K562 (cell line): Measurements from ENCODE around the gene CCSER1. TPM values are rescaled to one million over a fixed set of nuclear protein-coding genes. Genes with fewer than 3 reads are reported as not detected.

Experiments used
- ATAC-seq: fragments of 200-7000 bp; cut with Tn5 transposase; 3 replicates; pipeline ENCODE4 v1.9.1; 2020; ENCODE audit warnings: moderate library complexity
- BruUV-seq: library from RNA; stranded (reverse); fragments of 400-500 nt; replicated peaks from 2 replicates; lab custom pipeline; 2021; lab: Mats Ljungman, UMichigan
- CTCF ChIA-PET: fragments of 300-600 bp; formaldehyde crosslinking; extraction: SDS; loops from one replicate; lab custom pipeline; 2021; ENCODE audit warnings: low intra/inter-chr PET ratio; lab: Yijun Ruan, JAX
- POLR2A ChIA-PET: fragments of 300-600, 350-650 bp; sonication (Branson Sonifier 250); formaldehyde crosslinking; extraction: SDS; loops from one replicate; lab custom pipeline; 2021; ENCODE audit warnings: antibody characterized with exemption, inconsistent platforms; lab: Yijun Ruan, JAX
- DNase-seq, 4 experiments: peaks; one replicate each; pipeline versions ENCODE4 v3.0.0 to v3.0.0-alpha.2; 2011 to 2018; ENCODE audit warnings: low spot score in 3 of 4, mixed read lengths in 3 of 4; ENCODE audit errors: extremely low read depth in 1 of 4
- FAIRE-seq: peaks from 2 replicates; lab custom pipeline; 2011; peaks lifted over from hg19 to GRCh38; lab: Jason Lieb, UNC
- H2AFZ ChIP-seq: 2 replicates; pipeline ENCODE4 v1.6.0; 2011; ENCODE audit warnings: low read depth, low read length, control low read depth, inconsistent platforms
- H3K27ac ChIP-seq: fragments of 200-600 bp; 3 replicates; pipeline ENCODE4 v1.8.0; 2011; ENCODE audit warnings: low read depth, mild to moderate bottlenecking, control low read depth, inconsistent platforms, low read length, moderate library complexity, mixed read lengths; ENCODE audit errors: extremely low read depth
- H3K27me3 ChIP-seq, 2 experiments: fragments of 300-600 bp in 1 of 2; 2 replicates in 1 of 2; 3 replicates in 1 of 2; pipeline versions ENCODE4 v1.6.0 to v1.8.0; 2011; ENCODE audit warnings: inconsistent platforms in 2 of 2, low read length in 2 of 2, mild to moderate bottlenecking in 1 of 2, mixed read lengths in 1 of 2, moderate library complexity in 1 of 2; ENCODE audit not compliant: control insufficient read depth in 2 of 2, insufficient read depth in 2 of 2
- H3K36me3 ChIP-seq: fragments of 300-600 bp; 3 replicates; pipeline ENCODE4 v1.8.0; 2011; ENCODE audit warnings: mild to moderate bottlenecking, low read length, inconsistent platforms; ENCODE audit not compliant: control insufficient read depth, insufficient read depth
- H3K4me1 ChIP-seq, 2 experiments: fragments of 200-600 bp in 1 of 2; replicated peaks in 1 of 2; 2 replicates in 1 of 2; 3 replicates in 1 of 2; pipeline versions ENCODE4 v1.5.1 to v1.8.0; 2011; ENCODE audit warnings: inconsistent platforms in 2 of 2, low read length in 2 of 2, mild to moderate bottlenecking in 1 of 2, mixed read lengths in 1 of 2, moderate library complexity in 1 of 2; ENCODE audit not compliant: control insufficient read depth in 2 of 2, insufficient read depth in 2 of 2
- H3K4me2 ChIP-seq: 2 replicates; pipeline ENCODE4 v1.6.1; 2011; ENCODE audit warnings: low read length, control low read depth, inconsistent platforms, mixed read lengths; ENCODE audit not compliant: insufficient read depth
- H3K4me3 ChIP-seq: fragments of 200-600 bp; sonication (generic), shearing (Covaris generic); 2 replicates; pipeline ENCODE4 v1.5.1; 2016; ENCODE audit warnings: control low read depth, inconsistent platforms
- H3K79me2 ChIP-seq: fragments of 200-600 bp; 3 replicates; pipeline ENCODE4 v1.8.0; 2011; ENCODE audit warnings: low read length, inconsistent platforms; ENCODE audit not compliant: control insufficient read depth, insufficient read depth
- H3K9ac ChIP-seq, 2 experiments: 2 replicates each; pipeline versions ENCODE4 v1.6.0 to v1.6.1; 2011; ENCODE audit warnings: low read depth in 2 of 2, low read length in 2 of 2, control low read depth in 1 of 2, inconsistent platforms in 1 of 2, mild to moderate bottlenecking in 1 of 2, mixed read lengths in 1 of 2; ENCODE audit not compliant: insufficient read depth in 1 of 2
- H3K9me1 ChIP-seq: one replicate; pipeline ENCODE4 v1.6.0; 2011; ENCODE audit warnings: inconsistent platforms, mild to moderate bottlenecking, low read length, moderate library complexity; ENCODE audit not compliant: control insufficient read depth, insufficient read depth
- H3K9me3 ChIP-seq: replicated peaks from 2 replicates; pipeline ENCODE4 v1.5.1; 2011; ENCODE audit warnings: low read depth, low read length, inconsistent platforms; ENCODE audit not compliant: control insufficient read depth, insufficient read depth
- H4K20me1 ChIP-seq: replicated peaks from 2 replicates; pipeline ENCODE4 v1.6.1; 2011; ENCODE audit warnings: low read length, inconsistent platforms, mixed read lengths; ENCODE audit not compliant: control insufficient read depth, insufficient read depth
- BRCA1 ChIP-seq, 2 experiments: fragments of 450-650 bp in 1 of 2; sonication (generic) in 1 of 2; formaldehyde crosslinking in 1 of 2; IDR thresholded peaks; 2 replicates each; pipeline versions ENCODE4 v1.5.0 to v1.6.1; 2017 to 2020; ENCODE audit warnings: mild to moderate bottlenecking in 1 of 2, missing genetic modification reagents in 1 of 2
- FOXP1 ChIP-seq: sonication (generic); formaldehyde crosslinking; IDR thresholded peaks from 2 replicates; pipeline ENCODE4 v1.8.0; 2022; ENCODE audit warnings: mild to moderate bottlenecking, missing genetic modification reagents
- HMBOX1 ChIP-seq: sonication (generic); IDR thresholded peaks from 2 replicates; pipeline ENCODE4 v1.6.1; 2016
- HMGXB4 ChIP-seq: sonication (generic); formaldehyde crosslinking; IDR thresholded peaks from 2 replicates; pipeline ENCODE4 v1.8.1; 2023; ENCODE audit warnings: mild to moderate bottlenecking, missing genetic modification reagents
- HNRNPK ChIP-seq: fragments of 200-400 bp; formaldehyde crosslinking; IDR thresholded peaks from one replicate; pipeline ENCODE4 v1.6.1; 2018; ENCODE audit warnings: mild to moderate bottlenecking, low read depth, low read length; ENCODE audit not compliant: poor library complexity, severe bottlenecking
- KHSRP ChIP-seq: fragments of 450-650 bp; IDR thresholded peaks from 2 replicates; pipeline ENCODE4 v1.6.1; 2017
- MAFK ChIP-seq: IDR thresholded peaks from 2 replicates; pipeline ENCODE4 v1.6.1; 2011; ENCODE audit warnings: low read length, improper control_type of control experiment
- MIER1 ChIP-seq: fragments of 450-650 bp; IDR thresholded peaks from 2 replicates; pipeline ENCODE4 v1.6.1; 2016; ENCODE audit warnings: antibody characterized with exemption, mild to moderate bottlenecking, low read depth
- MYC ChIP-seq, 2 experiments: fragments of 250-450 bp in 1 of 2; sonication (Bioruptor Pico) in 1 of 2; IDR thresholded peaks; 2 replicates each; pipeline versions ENCODE4 v1.5.1 to v1.6.1; 2012 to 2021; ENCODE audit warnings: low read depth in 2 of 2, borderline replicate concordance in 1 of 2, improper control_type of control experiment in 1 of 2, low read length in 1 of 2, mild to moderate bottlenecking in 1 of 2, moderate library complexity in 1 of 2
- NKRF ChIP-seq: fragments of 450-650 bp; IDR thresholded peaks from 2 replicates; pipeline ENCODE4 v1.6.1; 2016; ENCODE audit warnings: borderline replicate concordance
- OTX1 ChIP-seq: fragments of 450-650 bp; formaldehyde crosslinking; IDR thresholded peaks from 2 replicates; pipeline ENCODE4 v1.4.0; 2022; ENCODE audit warnings: mild to moderate bottlenecking
- ZNF3 ChIP-seq: fragments of 250-450 bp; sonication (Bioruptor Pico); IDR thresholded peaks from 2 replicates; pipeline ENCODE4 v1.5.0; 2021; ENCODE audit warnings: mild to moderate bottlenecking, moderate library complexity
- ZNF316 ChIP-seq: fragments of 450-650 bp; IDR thresholded peaks from 2 replicates; pipeline ENCODE4 v1.6.1; 2016
- ZNF436 ChIP-seq: fragments of 250-450, 450-650 bp; sonication (Bioruptor Pico); formaldehyde crosslinking; IDR thresholded peaks from 2 replicates; pipeline ENCODE4 v1.7.0; 2020; ENCODE audit warnings: mild to moderate bottlenecking
- ZNF507 ChIP-seq: conservative IDR thresholded peaks from 2 replicates; pipeline ENCODE4 v1.6.1; 2017; ENCODE audit warnings: missing genetic modification characterization, missing compliant biosample characterization
- WGBS: fragments of 100-300 bp; shearing (Covaris generic); methylation state at CpG from one replicate; pipeline ENCODE4 v1.1.6; 2016; ENCODE audit warnings: low coverage, mixed read lengths; ENCODE audit not compliant: insufficient coverage; ENCODE audit errors: missing lambda C conversion rate; 5-methylcytosine and 5-hydroxymethylcytosine counted together
- in situ Hi-C: fragments of 300-500 bp; cut with MboI; formaldehyde crosslinking; loops from 4 replicates; pipeline ENCODE4 v1.15.0; 2018; ENCODE audit warnings: inconsistent platforms, mixed read lengths
- intact Hi-C: fragments of 100-400 bp; cut with micrococcal nuclease; formaldehyde crosslinking; loops from 2 replicates; pipeline ENCODE4 v1.14.2; 2022
- polyA plus RNA-seq, 8 experiments: library from polyadenylated mRNA; depleted of rRNA in 4 of 8; stranded (reverse) in 5 of 8; unstranded in 3 of 8; fragments of >200 nt; fragmentation: Nextera tagmentation in 2 of 8; fragmentation: Illumina TruSeq in 1 of 8; extraction: Ambion mirVana in 2 of 8; extraction: Trizol in 1 of 8; gene quantifications; 2 replicates each; pipeline versions ENCODE4 v1.2.1 to v1.2.3, GENCODE V29; 2011 to 2014; ENCODE audit warnings: inconsistent platforms in 1 of 8, missing spikeins in 1 of 8
- total RNA-seq, 7 experiments: library from RNA; depleted of rRNA in 6 of 7; stranded (reverse); fragments of >200 nt in 6 of 7; fragmentation: Illumina TruSeq in 2 of 7; extraction: Trizol in 2 of 7; gene quantifications; 2 replicates each; pipeline versions ENCODE4 v1.2.1 to v1.2.3, GENCODE V29; 2011 to 2021; ENCODE audit warnings: low replicate concordance in 1 of 7

CCSER1 gene
- total and polyA plus RNA-seq, 9 of the 15 experiments (the other 6 are each of a cell fraction or from before 2014, with no cell fraction given): not detected

- FAIRE-seq: no peak
Observed at GRCh38 chr4:90375081-90375480, 247.9 kb downstream of the CCSER1 start.

DNA sequence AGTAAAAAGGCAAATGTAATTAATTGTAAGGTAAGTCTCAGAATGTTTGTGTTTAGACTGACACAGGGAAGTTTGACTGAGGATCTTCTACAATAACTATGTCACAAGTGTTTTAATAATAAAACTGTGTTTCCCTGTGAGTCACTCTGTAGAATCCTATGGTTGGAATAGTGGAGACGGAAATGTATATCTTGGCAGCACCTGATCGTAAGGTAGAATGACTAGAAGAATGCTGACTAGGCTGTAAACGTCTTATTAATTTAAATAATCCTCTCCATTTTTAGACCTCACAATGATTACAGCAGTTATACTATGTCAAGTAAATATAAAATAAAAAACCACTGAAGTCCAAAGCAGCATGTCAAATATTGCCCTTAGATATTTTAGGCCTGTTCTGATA, 266.0 kb downstream of the CCSER1 start:
- intact Hi-C loops (no loop called here), in situ Hi-C loops (no loop called here)
- Histone ChIP-seq H3K27me3 (no peaks in the 10 kb centered on the region), H3K79me2 (no peaks in the 10 kb centered on the region), H3K4me1 (no peaks in the 10 kb centered on the region), H3K9ac (no peak overlapping the region), H4K20me1 (no peaks in the 10 kb centered on the region), H2AFZ (no peak overlapping the region), H3K27ac (no peak overlapping the region), H3K36me3 (no peaks in the 10 kb centered on the region), H3K9me1 (no peaks in the 10 kb centered on the region), H3K9me3 (no peaks in the 10 kb centered on the region; the same call in 1 of the 2 replicates), H3K4me2 (no peak overlapping the region), H3K4me3 (no peak overlapping the region)
- FAIRE-seq (no peak), ATAC-seq (no peak), DNase-seq (no peak)
- no TSS peak for BruUV-seq
- POLR2A ChIA-PET: no interaction called here
- CTCF ChIA-PET: no interaction called here
- WGBS: 0% methylated on average over 3 of the region's 3 CpGs
- peak; percentile 40; the same call in 1 of the 2 replicates for TF ChIP-seq MAFK
- no peak for TF ChIP-seq MIER1
- no peak for TF ChIP-seq FOXP1 (CRISPR knock-in tag)
- no peak for TF ChIP-seq HMBOX1
- TF ChIP-seq ZNF436 (CRISPR knock-in tag): no peak
- TF ChIP-seq OTX1 (CRISPR knock-in tag): no peak
- 0 out of 2 replicates have a peak, but pooled peaks have one; percentile 18 for TF ChIP-seq ZNF316
- TF ChIP-seq ZNF3 (CRISPR knock-in tag): no peak
- TF ChIP-seq HMGXB4 (CRISPR knock-in tag): no peak
- no peak for TF ChIP-seq NKRF
- no peak for TF ChIP-seq KHSRP
- TF ChIP-seq HNRNPK: no peak

More at GRCh38 chr4:90375081-90375480, 247.9 kb downstream of the CCSER1 start:
- ChIA-PET POLR2A (no interaction called here), CTCF (no interaction called here)
- H3K27me3 ChIP-seq: no peaks in the 10 kb centered on the region
- H3K27ac ChIP-seq: no peak overlapping the region
- no peak overlapping the region for H3K4me3 ChIP-seq
- no peak overlapping the region for H3K9ac ChIP-seq
- in situ Hi-C loops: no loop called here
- H3K9me3 ChIP-seq: no peaks in the 10 kb centered on the region
- H3K4me2 ChIP-seq: no peak overlapping the region
- H3K4me1 ChIP-seq: no peaks in the 10 kb centered on the region
- no peaks in the 10 kb centered on the region for H3K79me2 ChIP-seq
- TF ChIP-seq ZNF507 (tag) (no peak), BRCA1 (IDR thresholded peaks at IDR 0.05) (no peak), BRCA1 (CRISPR knock-in tag; IDR thresholded peaks at IDR 0.05) (no peak), MYC (IDR thresholded peaks at IDR 0.05; ENCODE audit: low read depth, low read length) (no peak), MYC (CRISPR knock-in tag; IDR thresholded peaks at IDR 0.05; ENCODE audit: borderline replicate concordance, low read depth) (no peak)
- H3K36me3 ChIP-seq: no peaks in the 10 kb centered on the region
- intact Hi-C loops: no loop called here
- no peak overlapping the region for H2AFZ ChIP-seq
- 0% methylated on average over 2 of the region's 2 CpGs for WGBS
- BruUV-seq: no TSS peak
- no peak for DNase-seq
- H4K20me1 ChIP-seq: no peaks in the 10 kb centered on the region
- no peaks in the 10 kb centered on the region for H3K9me1 ChIP-seq
- no peak for ATAC-seq
